CD4-positive, alpha-beta T cell (primary cell): Measurements from ENCODE around the gene TRERF1. TPM values are rescaled to one million over a fixed set of nuclear protein-coding genes. Genes with fewer than 3 reads are reported as not detected.
A peak's percentile ranks its signal among the peaks of the same experiment; 100 is the strongest.

Experiments
- ATAC-seq: fragments of 200-7000 bp; cut with Tn5 transposase; one replicate; pipeline ENCODE4 v1.10.0; 2022; ENCODE audit warnings: mild to moderate bottlenecking; ENCODE audit not compliant: poor library complexity
- CTCF ChIA-PET: fragments of 350-600 bp; sonication (Branson Sonifier 250); formaldehyde crosslinking; loops from one replicate; lab custom pipeline; 2021; ENCODE audit warnings: antibody characterized with exemption, inconsistent platforms; lab: Charles Lee
- POLR2A ChIA-PET: fragments of 350-600 bp; sonication (Branson Sonifier 250); formaldehyde crosslinking; loops from one replicate; lab custom pipeline; 2021; ENCODE audit warnings: antibody characterized with exemption, inconsistent platforms; lab: Charles Lee
- DNase-seq, 14 experiments: peaks; one replicate each; pipeline ENCODE4 v3.0.0-alpha.2; 2013 to 2020; ENCODE audit warnings: mixed read lengths in 2 of 14
- H3K27ac ChIP-seq, 2 donors: one replicate each; pipeline versions ENCODE4 v1.5.1 to v1.7.0; 2013; ENCODE audit warnings: low read length in 2 of 2, low read depth in 1 of 2, mild to moderate bottlenecking in 1 of 2
- H3K27me3 ChIP-seq, 2 experiments: 1 replicate in 1 of 2; 2 replicates in 1 of 2; pipeline versions ENCODE4 v1.6.1 to v1.7.0; 2013; ENCODE audit warnings: low read length in 2 of 2, control low read depth in 1 of 2, mild to moderate bottlenecking in 1 of 2, moderate library complexity in 1 of 2; ENCODE audit not compliant: insufficient read depth in 2 of 2, control insufficient read depth in 1 of 2
- H3K36me3 ChIP-seq: one replicate; pipeline ENCODE4 v1.6.1; 2013; ENCODE audit warnings: low read length, control low read depth; ENCODE audit not compliant: insufficient read depth
- H3K4me1 ChIP-seq: one replicate; pipeline ENCODE4 v1.6.1; 2013; ENCODE audit warnings: low read length, control low read depth; ENCODE audit not compliant: insufficient read depth
- H3K4me3 ChIP-seq: one replicate; pipeline ENCODE4 v1.5.1; 2013; ENCODE audit warnings: mild to moderate bottlenecking, low read length, moderate library complexity
- H3K9me3 ChIP-seq, 2 experiments: 1 replicate in 1 of 2; 2 replicates in 1 of 2; pipeline versions ENCODE4 v1.6.1 to v1.7.0; 2013; ENCODE audit warnings: low read length in 2 of 2, mild to moderate bottlenecking in 2 of 2, control low read depth in 1 of 2, moderate library complexity in 1 of 2; ENCODE audit not compliant: control insufficient read depth in 1 of 2, insufficient read depth in 1 of 2
- H3K27ac Mint-ChIP-seq: one replicate; pipeline ENCODE4 v1.8.0; 2020; ENCODE audit warnings: mixed read lengths
- H3K27me3 Mint-ChIP-seq: one replicate; pipeline ENCODE4 v1.8.0; 2021; ENCODE audit warnings: mixed read lengths
- H3K36me3 Mint-ChIP-seq: one replicate; pipeline ENCODE4 v1.8.0; 2021; ENCODE audit warnings: low read depth, mixed read lengths
- H3K4me1 Mint-ChIP-seq: one replicate; pipeline ENCODE4 v1.8.0; 2021; ENCODE audit warnings: low read depth, mixed read lengths
- H3K4me3 Mint-ChIP-seq: one replicate; pipeline ENCODE4 v1.8.0; 2020; ENCODE audit warnings: mild to moderate bottlenecking, mixed read lengths
- H3K9me3 Mint-ChIP-seq: one replicate; pipeline ENCODE4 v1.8.0; 2020; ENCODE audit warnings: mixed read lengths
- CTCF ChIP-seq: fragments of 200-600 bp; IDR thresholded peaks from one replicate; pipeline ENCODE4 v1.8.0; 2022; ENCODE audit warnings: antibody characterized with exemption, mild to moderate bottlenecking
- intact Hi-C, 2 experiments: fragments of 100-400 bp; cut with DNase I in 1 of 2; cut with micrococcal nuclease in 1 of 2; formaldehyde crosslinking; loops; one replicate each; pipeline versions ENCODE4 v1.15.1 to v1.9.0; 2023 to 2025; cut with DNase I, micrococcal nuclease
- total RNA-seq, 174 experiments: library from RNA in 2 of 174; stranded (reverse) in 2 of 174; gene quantifications; one replicate each; pipeline ENCODE4 v1.2.3 and lab custom pipeline; 2021 to 2026

Gene TRERF1
- total RNA-seq, 2 experiments from 2014 or later = 31.0 to 31.7 TPM

DNA sequence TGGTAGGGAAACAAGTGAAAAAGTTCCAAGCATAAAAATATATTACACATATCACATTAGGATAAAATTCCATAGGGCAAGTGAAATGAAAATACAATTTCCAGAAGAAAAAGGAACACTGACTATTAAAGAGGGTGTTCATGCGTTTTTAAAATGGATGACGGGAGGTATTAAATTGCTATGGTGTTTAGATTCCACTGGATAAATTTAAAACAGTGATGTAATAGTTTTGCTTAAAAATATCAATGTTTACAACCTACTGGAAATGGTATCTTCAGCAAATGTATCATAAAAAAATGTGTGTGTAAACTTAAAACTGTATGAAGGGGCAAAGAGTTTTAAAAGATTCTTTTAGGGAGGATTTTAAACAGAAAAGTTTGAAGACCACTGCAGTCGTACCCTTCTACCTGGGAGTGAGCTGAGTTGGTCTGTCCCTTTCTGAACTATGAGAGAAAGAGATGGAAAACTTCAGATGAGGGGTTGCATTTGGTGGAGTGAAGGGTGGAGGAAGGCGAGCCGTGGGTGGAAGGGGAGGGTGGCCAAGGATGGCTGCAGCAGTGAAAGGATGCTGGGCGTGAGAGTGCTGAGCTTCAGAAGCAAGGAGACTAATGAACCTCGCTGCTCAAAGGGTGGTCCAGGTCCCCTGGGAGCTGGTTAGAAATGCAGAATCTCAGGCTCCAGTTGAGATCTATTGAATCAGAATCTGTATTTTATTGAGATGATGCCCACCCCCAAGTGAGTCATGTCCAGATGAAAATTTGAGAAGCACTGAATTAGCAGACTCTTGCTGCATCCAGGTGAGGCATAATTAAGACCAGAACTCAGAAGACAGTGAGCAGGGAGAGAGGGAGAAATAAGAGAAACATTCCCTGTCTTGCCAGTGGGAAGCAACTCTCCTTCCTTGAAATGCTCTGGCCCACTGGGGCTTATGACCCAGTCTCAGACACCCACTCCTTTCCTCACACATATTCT is 179.6 kb downstream of the TRERF1 start:
- ATAC-seq = no peak
- H3K27ac ChIP-seq = no peak overlapping the region
- no peak overlapping the region for H3K27ac Mint-ChIP-seq
- intact Hi-C loops = no loop called here
- no peaks in the 10 kb centered on the region for H3K4me1 ChIP-seq
- DNase-seq = no peak
- H3K27me3 Mint-ChIP-seq = no peaks in the 10 kb centered on the region
- CTCF ChIA-PET = no interaction called here
- H3K4me3 Mint-ChIP-seq = no peak overlapping the region
- H3K36me3 ChIP-seq = peaks cover 19% of the 10 kb centered on the region
- H3K4me1 Mint-ChIP-seq = peaks cover 12% of the 10 kb centered on the region
- no peaks in the 10 kb centered on the region for H3K27me3 ChIP-seq
- no peaks in the 10 kb centered on the region for H3K9me3 ChIP-seq
- H3K4me3 ChIP-seq = no peak overlapping the region
- TF ChIP-seq CTCF = no peak
- no peaks in the 10 kb centered on the region for H3K9me3 Mint-ChIP-seq
- peaks cover 32% of the 10 kb centered on the region for H3K36me3 Mint-ChIP-seq
- POLR2A ChIA-PET = no interaction called here

DNA sequence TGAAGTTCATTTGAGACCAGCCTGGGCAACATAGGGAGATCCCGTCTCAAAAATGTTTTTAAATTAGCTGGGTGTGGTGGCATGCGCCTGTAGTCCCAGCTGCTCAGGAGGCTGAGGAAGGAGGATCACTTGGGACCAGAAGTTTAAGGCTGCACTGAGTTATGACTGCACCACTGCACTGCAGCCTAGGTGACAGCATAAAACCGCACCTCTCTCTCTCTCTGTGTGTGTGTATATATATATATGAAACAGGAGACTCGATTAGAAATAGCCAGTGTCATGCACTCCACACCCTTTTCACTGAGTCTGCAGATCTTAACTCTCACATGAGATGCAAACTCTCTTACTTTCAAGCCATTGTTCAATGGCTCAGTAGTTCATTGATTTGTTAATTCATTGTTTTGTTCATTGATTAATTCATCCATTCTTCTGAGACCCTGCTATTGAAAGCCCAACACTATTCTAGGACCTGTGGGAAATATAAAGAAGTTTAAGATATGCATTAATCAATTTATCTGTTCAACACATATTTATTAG is 181.7 kb downstream of the TRERF1 start:
- intact Hi-C loops = no loop called here
- POLR2A ChIA-PET = no interaction called here
- ATAC-seq (no peak), DNase-seq (no peak)
- peaks cover 19% of the 10 kb centered on the region for H3K36me3 ChIP-seq
- no peaks in the 10 kb centered on the region for H3K27me3 ChIP-seq
- no peaks in the 10 kb centered on the region for H3K4me1 ChIP-seq
- H3K9me3 ChIP-seq = no peaks in the 10 kb centered on the region
- H3K4me1 Mint-ChIP-seq = peaks cover 12% of the 10 kb centered on the region
- peak overlapping the region; percentile 68 for H3K27ac Mint-ChIP-seq
- H3K4me3 ChIP-seq = no peak overlapping the region
- H3K27me3 Mint-ChIP-seq = no peaks in the 10 kb centered on the region
- no peak overlapping the region for H3K4me3 Mint-ChIP-seq
- CTCF ChIA-PET = no interaction called here
- H3K27ac ChIP-seq = no peak overlapping the region
- no peaks in the 10 kb centered on the region for H3K9me3 Mint-ChIP-seq
- TF ChIP-seq CTCF = no peak
- peaks cover 44% of the 10 kb centered on the region for H3K36me3 Mint-ChIP-seq

DNA sequence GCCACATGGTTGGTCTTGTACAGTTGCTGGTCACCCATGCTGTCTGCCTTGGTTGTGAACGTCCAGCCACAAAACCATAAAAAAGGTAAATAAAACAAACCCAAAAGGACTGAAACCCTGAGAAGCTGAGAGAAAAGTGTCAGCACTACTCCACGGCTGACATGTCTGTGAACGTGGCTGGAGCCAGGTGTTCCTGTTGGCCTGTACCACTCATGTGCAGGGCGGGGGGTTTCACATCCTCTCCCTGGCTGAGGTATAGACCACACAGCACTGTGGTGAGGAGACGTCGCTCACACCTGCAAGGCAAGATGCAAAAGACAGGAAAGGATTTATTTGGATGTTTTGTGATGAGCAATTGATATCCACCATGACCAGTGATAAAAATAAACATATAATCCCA is 182.2 kb downstream of the TRERF1 start:
- Mint-ChIP-seq H3K27me3 (no peaks in the 10 kb centered on the region), H3K4me1 (peaks cover 12% of the 10 kb centered on the region), H3K36me3 (peaks cover 46% of the 10 kb centered on the region), H3K27ac (no peak overlapping the region), H3K9me3 (no peaks in the 10 kb centered on the region), H3K4me3 (no peak overlapping the region)
- H3K27ac ChIP-seq = no peak overlapping the region
- H3K4me1 ChIP-seq = no peaks in the 10 kb centered on the region
- no peaks in the 10 kb centered on the region for H3K9me3 ChIP-seq
- H3K4me3 ChIP-seq = no peak overlapping the region
- peak in 2 of 14 experiments; percentile 19 to 52 for DNase-seq
- ATAC-seq = no peak
- CTCF ChIA-PET = no interaction called here
- POLR2A ChIA-PET = no interaction called here
- H3K36me3 ChIP-seq = peaks cover 23% of the 10 kb centered on the region
- TF ChIP-seq CTCF = no peak
- no peaks in the 10 kb centered on the region for H3K27me3 ChIP-seq
- intact Hi-C loops = no loop called here
